AG08396 (cell line): ENCODE measurements around the gene ARMC8.
"Not testable (repeated sequence)": the region's sequence is repeated elsewhere in the genome, so short reads cannot be mapped to it uniquely, and the experiment has no call there.

ENCODE experiments used
- DNase-seq: peaks from one replicate; pipeline ENCODE4 v3.0.0; 2012; ENCODE audit warnings: low spot score, mixed read lengths

Gene ARMC8

GRCh38 chr3:138187296-138188012, at the start of gene ARMC8:
Gene ARMC8 (plus strand): TSS chr3:138187301. CDS start chr3:138187555, 254 bp downstream.
- peak; percentile 53 for DNase-seq

GRCh38 chr3:138137861-138138260, 49.2 kb upstream of the ARMC8 start:
- no peak for DNase-seq

- no peak for DNase-seq
Measured at GRCh38 chr3:138139691-138140090, 47.4 kb upstream of the ARMC8 start.

- no peak for DNase-seq
Measured at GRCh38 chr3:138140940-138141339, 46.2 kb upstream of the ARMC8 start.

- DNase-seq, result not testable (repeated sequence)
Measured at GRCh38 chr3:138142181-138142580, 44.9 kb upstream of the ARMC8 start.

GRCh38 chr3:138148503-138148902, 38.6 kb upstream of the ARMC8 start:
- DNase-seq, result no peak

- no peak for DNase-seq
Measured at GRCh38 chr3:138154534-138154933, 32.6 kb upstream of the ARMC8 start.

- no peak for DNase-seq
Measured at GRCh38 chr3:138157743-138158142, 29.4 kb upstream of the ARMC8 start.

GRCh38 chr3:138165061-138165460, 22.0 kb upstream of the ARMC8 start:
- no peak for DNase-seq

- DNase-seq, result no peak
Measured at GRCh38 chr3:138172625-138173024, 14.5 kb upstream of the ARMC8 start.

GRCh38 chr3:138173769-138174420, 13.2 kb upstream of the ARMC8 start:
- DNase-seq, result no peak

GRCh38 chr3:138174421-138175131, 12.5 kb upstream of the ARMC8 start, which contains the start of gene DBR1:
Gene DBR1 (minus strand): TSS chr3:138174921. CDS start chr3:138174795, 126 bp downstream.
- DNase-seq, result peak; percentile 84

GRCh38 chr3:138180375-138181029, 6.6 kb upstream of the ARMC8 start:
- DNase-seq, result no peak

- no peak for DNase-seq
Measured at GRCh38 chr3:138184994-138185393, 2.1 kb upstream of the ARMC8 start.

- no peak for DNase-seq
Measured at GRCh38 chr3:138186221-138186620, 880 bp upstream of the ARMC8 start.

GRCh38 chr3:138186803-138187295, 252 bp upstream of the ARMC8 start:
- DNase-seq, result peak; percentile 98

GRCh38 chr3:138188013-138188730, 1.1 kb downstream of the ARMC8 start:
- DNase-seq, result peak; percentile 58

GRCh38 chr3:138195481-138195880, 8.4 kb downstream of the ARMC8 start:
- no peak for DNase-seq

GRCh38 chr3:138196023-138196422, 8.9 kb downstream of the ARMC8 start:
- DNase-seq, result no peak

- DNase-seq, result peak; percentile 36
Measured at GRCh38 chr3:138197058-138197457, 10.0 kb downstream of the ARMC8 start.

GRCh38 chr3:138197524-138197923, 10.4 kb downstream of the ARMC8 start:
- DNase-seq, result no peak
